GM12878 (cell line): ENCODE results near the gene PPP2R5B. TPM values are rescaled to one million over a fixed set of nuclear protein-coding genes. Genes with fewer than 3 reads are reported as not detected.
A peak's percentile ranks its signal among the peaks of the same experiment; 100 is the strongest.

Experiments
- ATF3 ChIP-seq: IDR thresholded peaks from 2 replicates; pipeline ENCODE4 v1.6.1; 2011; ENCODE audit warnings: low read depth, mild to moderate bottlenecking, low read length, moderate library complexity, borderline replicate concordance; ENCODE audit errors: extremely low read depth
- BCL3 ChIP-seq: IDR thresholded peaks from 2 replicates; pipeline ENCODE4 v1.6.1; 2011; ENCODE audit warnings: borderline replicate concordance, low read depth, mild to moderate bottlenecking, moderate library complexity, low read length; ENCODE audit not compliant: insufficient read depth, poor library complexity, severe bottlenecking
- BCLAF1 ChIP-seq: fragments of 450-650 bp; IDR thresholded peaks from 2 replicates; pipeline ENCODE4 v1.6.1; 2017; ENCODE audit warnings: antibody characterized with exemption, mild to moderate bottlenecking, moderate library complexity
- BHLHE40 ChIP-seq, 2 experiments: fragments of 450-650 bp in 1 of 2; IDR thresholded peaks; 2 replicates each; pipeline ENCODE4 v1.6.1; 2011 to 2017; ENCODE audit warnings: low read depth in 2 of 2, borderline replicate concordance in 1 of 2, improper control_type of control experiment in 1 of 2, low read length in 1 of 2, mild to moderate bottlenecking in 1 of 2
- CEBPZ ChIP-seq: fragments of 150-350 bp; IDR thresholded peaks from 2 replicates; pipeline ENCODE4 v1.6.1; 2016; ENCODE audit warnings: low read depth, low read length
- CHD4 ChIP-seq: fragments of 200-600 bp; sonication (generic); IDR thresholded peaks from 2 replicates; pipeline ENCODE4 v1.6.1; 2016; ENCODE audit warnings: mild to moderate bottlenecking
- EP300 ChIP-seq, 2 experiments: fragments of 150-350 bp in 1 of 2; IDR thresholded peaks; 2 replicates each; pipeline ENCODE4 v1.6.1; 2011 to 2012; ENCODE audit warnings: low read depth in 2 of 2, low read length in 2 of 2, borderline replicate concordance in 1 of 2, improper control_type of control experiment in 1 of 2, inconsistent platforms in 1 of 2; ENCODE audit not compliant: control insufficient read depth in 1 of 2
- HDGF ChIP-seq: fragments of 450-650 bp; IDR thresholded peaks from 2 replicates; pipeline ENCODE4 v1.6.1; 2016; ENCODE audit warnings: antibody characterized with exemption
- MEF2B ChIP-seq: fragments of 450-650 bp; IDR thresholded peaks from 2 replicates; pipeline ENCODE4 v1.6.1; 2018; ENCODE audit warnings: mild to moderate bottlenecking, moderate library complexity; ENCODE audit not compliant: partially characterized antibody, poor library complexity, severe bottlenecking
- NFXL1 ChIP-seq: fragments of 450-650 bp; IDR thresholded peaks from 2 replicates; pipeline ENCODE4 v1.6.1; 2017; ENCODE audit warnings: antibody characterized with exemption, mild to moderate bottlenecking, borderline replicate concordance
- PAX5 ChIP-seq: IDR thresholded peaks from 2 replicates; pipeline ENCODE4 v1.6.1; 2011; ENCODE audit warnings: low read depth, low read length, borderline replicate concordance
- SPI1 ChIP-seq: IDR thresholded peaks from 2 replicates; pipeline ENCODE4 v1.6.1; 2011; ENCODE audit warnings: low read depth, mild to moderate bottlenecking, low read length, moderate library complexity, borderline replicate concordance; ENCODE audit not compliant: insufficient read depth
- TCF7 ChIP-seq: IDR thresholded peaks from 2 replicates; pipeline ENCODE4 v1.6.1; 2014; ENCODE audit warnings: antibody characterized with exemption, borderline replicate concordance
- ZBTB4 ChIP-seq: fragments of 450-650 bp; formaldehyde crosslinking; IDR thresholded peaks from 2 replicates; pipeline ENCODE4 v1.4.0; 2022; ENCODE audit warnings: mild to moderate bottlenecking, moderate library complexity
- polyA plus RNA-seq, 11 experiments: library from polyadenylated mRNA; depleted of rRNA in 4 of 11; unstranded in 6 of 11; stranded (reverse) in 5 of 11; fragments of >200 nt; fragmentation: Nextera tagmentation in 4 of 11; fragmentation: Illumina TruSeq in 1 of 11; extraction: Ambion mirVana in 4 of 11; extraction: Trizol in 1 of 11; gene quantifications; 1 replicate in 1 of 11; 2 replicates in 10 of 11; pipeline versions ENCODE4 v1.2.1 to v1.2.3, GENCODE V29; 2011 to 2016; ENCODE audit warnings: inconsistent platforms in 2 of 11, missing spikeins in 2 of 11, low read depth in 1 of 11
- total RNA-seq, 4 experiments: library from RNA; depleted of rRNA in 3 of 4; stranded (reverse); fragments of >200 nt in 3 of 4; fragmentation: Illumina TruSeq in 1 of 4; extraction: Trizol in 1 of 4; gene quantifications; 2 replicates each; pipeline versions ENCODE4 v1.2.1 to v1.2.3, GENCODE V29; 2013 to 2021

PPP2R5B gene
- total and polyA plus RNA-seq, 10 of the 15 experiments (the other 5 are each of a cell fraction or from before 2014, with no cell fraction given): 0.08 to 6.7 (median 2.0) TPM

- TF ChIP-seq TCF7 (no peak), CHD4 (no peak), HDGF (no peak), MEF2B (peak; percentile 96), SPI1 (no peak), CEBPZ (no peak), EP300 (IDR thresholded peaks at IDR 0.05; ENCODE audit: borderline replicate concordance in 1 of 2, control insufficient read depth in 1 of 2, low read depth in 2 of 2, low read length in 2 of 2) (peak in 1 of 2 experiments; percentile 62; a peak in 3 of 4 replicates), BCLAF1 (no peak), NFXL1 (no peak), PAX5 (0 out of 2 replicates have a peak, but pooled peaks have one; percentile 56), ZBTB4 (CRISPR knock-in tag) (no peak), BHLHE40 (IDR thresholded peaks at IDR 0.05; ENCODE audit: borderline replicate concordance in 1 of 2, low read depth in 2 of 2, low read length in 1 of 2) (peak in 1 of 2 experiments; percentile 51; a peak in 2 of 4 replicates), ATF3 (no peak), BCL3 (peak; percentile 60)
Observed at GRCh38 chr11:64877390-64878222, 46.9 kb upstream of the PPP2R5B start (continued).
